Measurements from ENCODE around the gene STRIP2. TPM values are rescaled to one million over a fixed set of nuclear protein-coding genes. Genes with fewer than 3 reads are reported as not detected.

The STRIP2 gene
- total and polyA plus RNA-seq, 2 of the 13 experiments (the other 11 are each of a cell fraction or from before 2014, with no cell fraction given), result 3.9 to 8.2 TPM

DNA sequence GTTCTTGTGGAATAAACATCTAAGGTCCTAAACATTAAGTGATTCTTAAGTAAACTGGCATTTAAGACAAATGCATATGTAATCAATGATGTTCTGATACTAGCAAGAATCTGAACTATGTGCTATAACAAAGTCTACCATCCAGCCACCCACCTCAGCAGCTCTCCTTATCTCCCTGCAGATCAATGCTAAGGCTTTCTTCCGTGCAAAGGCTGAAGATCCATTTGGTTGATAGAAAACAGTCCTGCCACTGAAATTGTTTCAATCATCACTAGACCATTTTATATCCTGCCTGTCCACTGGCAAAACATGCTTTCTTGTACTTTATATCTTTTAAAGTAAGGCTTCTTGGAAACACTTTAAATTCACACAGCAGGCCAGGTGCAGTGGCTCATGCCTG is 61.8 kb downstream of the STRIP2 start:
- no TSS peak for BruUV-seq (replicated peaks)
- FAIRE-seq (no peak), ATAC-seq (no peak), DNase-seq (ENCODE audit: low spot score) (no peak)
- no peak overlapping the region for H3K4me3 ChIP-seq (replicated peaks in 1 of 3; ENCODE audit: insufficient read depth in 1 of 3, low read depth in 2 of 3, low read length in 3 of 3)
- intact Hi-C loops (cut with micrococcal nuclease; ENCODE audit: unreplicated experiment), result no loop called here
- peaks cover 25% of the 10 kb centered on the region for H3K4me1 ChIP-seq (ENCODE audit: insufficient read depth, low read length)
- H3K79me2 ChIP-seq (ENCODE audit: insufficient read depth, low read length), result no peaks in the 10 kb centered on the region
- CTCF ChIA-PET (ENCODE audit: low intra/inter-chr PET ratio, low total read pairs), result no interaction called here
- H3K9me3 ChIP-seq (ENCODE audit: low read length), result no peaks in the 10 kb centered on the region
- POLR2A ChIA-PET, result no interaction called here
- no peak overlapping the region for H3K4me2 ChIP-seq (ENCODE audit: low read depth, low read length)
- no peak overlapping the region for H3K9ac ChIP-seq (ENCODE audit: insufficient read depth, low read depth, low read length)
- TF ChIP-seq REPIN1 (CRISPR knock-in tag; IDR thresholded peaks at IDR 0.05; ENCODE audit: borderline replicate concordance, low read depth), result no peak
- TF ChIP-seq NFATC3 (CRISPR knock-in tag; IDR thresholded peaks at IDR 0.05), result no peak
- TF ChIP-seq KLF12 (CRISPR knock-in tag; IDR thresholded peaks at IDR 0.05; ENCODE audit: borderline replicate concordance), result no peak
- TF ChIP-seq MED1 (CRISPR knock-in tag; IDR thresholded peaks at IDR 0.05), result no peak
- no peak for TF ChIP-seq ZNF530 (CRISPR knock-in tag; IDR thresholded peaks at IDR 0.05; ENCODE audit: low read depth)
- H3K27me3 ChIP-seq (ENCODE audit: control insufficient read depth in 1 of 2, insufficient read depth in 2 of 2, low read length in 2 of 2), result peaks cover 0 to 4% of the 10 kb centered on the region in 2 experiments; a peak in 2 of 5 replicates
- in situ Hi-C loops (cut with HindIII; ENCODE audit: extremely low pct_ligation_motif_present, low pct_unique_long_range_greater_than_20kb), result no loop called here
- H3K27ac ChIP-seq (ENCODE audit: extremely low read length, insufficient read depth, low read length), result no peak overlapping the region
- no peaks in the 10 kb centered on the region for H3K36me3 ChIP-seq (replicated peaks in 1 of 2; ENCODE audit: control insufficient read depth in 1 of 2, insufficient read depth in 2 of 2, low read length in 2 of 2)
- WGBS (ENCODE audit: low lambda C conversion rate), result 8% methylated on average over 1 of the region's 1 CpG
- H2AFZ ChIP-seq (ENCODE audit: low read length), result no peak overlapping the region
- no peaks in the 10 kb centered on the region for H4K20me1 ChIP-seq (ENCODE audit: insufficient read depth, low read length)

DNA sequence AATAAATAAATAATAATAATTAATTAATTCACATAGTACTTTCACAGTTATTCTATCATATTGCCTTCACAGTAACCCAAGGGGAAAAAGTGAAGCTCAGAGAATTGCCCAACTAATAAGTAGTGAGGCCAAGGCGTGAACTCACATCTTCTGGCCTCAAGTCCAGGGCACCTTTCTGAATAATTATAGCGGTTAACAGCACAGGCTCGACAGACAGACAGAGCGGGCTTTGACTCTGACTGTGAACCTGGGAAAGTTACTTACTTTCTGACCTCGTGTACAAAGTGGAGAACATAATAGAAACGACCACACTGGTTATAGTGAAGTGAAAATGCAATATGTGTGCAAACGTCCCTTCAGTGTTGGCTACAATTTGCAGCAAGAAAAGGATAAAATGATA is 62.4 kb downstream of the STRIP2 start:
- in situ Hi-C loops (cut with HindIII; ENCODE audit: extremely low pct_ligation_motif_present, low pct_unique_long_range_greater_than_20kb) (no loop called here), intact Hi-C loops (cut with micrococcal nuclease; ENCODE audit: unreplicated experiment) (no loop called here)
- WGBS (ENCODE audit: low lambda C conversion rate), result 35% methylated on average over 7 of the region's 7 CpGs
- ATAC-seq, result no peak
- Histone ChIP-seq H4K20me1 (ENCODE audit: insufficient read depth, low read length) (no peaks in the 10 kb centered on the region), H3K4me2 (ENCODE audit: low read depth, low read length) (no peak overlapping the region), H3K9ac (ENCODE audit: insufficient read depth, low read depth, low read length) (no peak overlapping the region), H3K27me3 (ENCODE audit: control insufficient read depth in 1 of 2, insufficient read depth in 2 of 2, low read length in 2 of 2) (peaks cover 0 to 7% of the 10 kb centered on the region in 2 experiments; a peak in 2 of 5 replicates), H3K79me2 (ENCODE audit: insufficient read depth, low read length) (no peaks in the 10 kb centered on the region), H3K27ac (ENCODE audit: extremely low read length, insufficient read depth, low read length) (no peak overlapping the region), H3K4me3 (replicated peaks in 1 of 3; ENCODE audit: insufficient read depth in 1 of 3, low read depth in 2 of 3, low read length in 3 of 3) (no peak overlapping the region), H3K4me1 (ENCODE audit: insufficient read depth, low read length) (peaks cover 29% of the 10 kb centered on the region), H3K9me3 (ENCODE audit: low read length) (no peaks in the 10 kb centered on the region), H2AFZ (ENCODE audit: low read length) (no peak overlapping the region), H3K36me3 (replicated peaks in 1 of 2; ENCODE audit: control insufficient read depth in 1 of 2, insufficient read depth in 2 of 2, low read length in 2 of 2) (no peaks in the 10 kb centered on the region)
- ChIA-PET CTCF (ENCODE audit: low intra/inter-chr PET ratio, low total read pairs) (no interaction called here), POLR2A (no interaction called here)
- FAIRE-seq, result no peak
- no TSS peak for BruUV-seq (replicated peaks)
- no peak for DNase-seq (ENCODE audit: low spot score)
- TF ChIP-seq CREB1 (IDR thresholded peaks at IDR 0.05), result no peak
- no peak for TF ChIP-seq CREB1 (CRISPR knock-in tag; IDR thresholded peaks at IDR 0.05)
- no peak for TF ChIP-seq ZKSCAN8 (CRISPR knock-in tag; IDR thresholded peaks at IDR 0.05; ENCODE audit: borderline replicate concordance)
- no peak for TF ChIP-seq GATA4 (IDR thresholded peaks at IDR 0.05; ENCODE audit: borderline replicate concordance, low read depth)
- no peak for TF ChIP-seq SP1 (IDR thresholded peaks at IDR 0.05)
- no peak for TF ChIP-seq SP1 (CRISPR knock-in tag; IDR thresholded peaks at IDR 0.05)
- no peak for TF ChIP-seq DNMT1 (CRISPR knock-in tag; IDR thresholded peaks at IDR 0.05)
- no peak for TF ChIP-seq ZSCAN25 (CRISPR knock-in tag; IDR thresholded peaks at IDR 0.05)
- no peak for TF ChIP-seq CBX5 (CRISPR knock-in tag; IDR thresholded peaks at IDR 0.05; ENCODE audit: borderline replicate concordance)
- TF ChIP-seq, protein P1, sequence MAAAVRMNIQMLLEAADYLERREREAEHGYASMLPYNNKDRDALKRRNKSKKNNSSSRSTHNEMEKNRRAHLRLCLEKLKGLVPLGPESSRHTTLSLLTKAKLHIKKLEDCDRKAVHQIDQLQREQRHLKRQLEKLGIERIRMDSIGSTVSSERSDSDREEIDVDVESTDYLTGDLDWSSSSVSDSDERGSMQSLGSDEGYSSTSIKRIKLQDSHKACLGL (CRISPR knock-in tag; IDR thresholded peaks at IDR 0.05), result no peak
- no peak for TF ChIP-seq TARDBP (CRISPR knock-in tag; IDR thresholded peaks at IDR 0.05)
- TF ChIP-seq ZNF441 (CRISPR knock-in tag; IDR thresholded peaks at IDR 0.05; ENCODE audit: borderline replicate concordance), result no peak
- no peak for TF ChIP-seq ZNF143 (CRISPR knock-in tag; IDR thresholded peaks at IDR 0.05)
- no peak for TF ChIP-seq ZNF724P (CRISPR knock-in tag; IDR thresholded peaks at IDR 0.05; ENCODE audit: borderline replicate concordance)
- TF ChIP-seq ARID2 (CRISPR knock-in tag; IDR thresholded peaks at IDR 0.05; ENCODE audit: borderline replicate concordance), result no peak
- TF ChIP-seq, protein P2, sequence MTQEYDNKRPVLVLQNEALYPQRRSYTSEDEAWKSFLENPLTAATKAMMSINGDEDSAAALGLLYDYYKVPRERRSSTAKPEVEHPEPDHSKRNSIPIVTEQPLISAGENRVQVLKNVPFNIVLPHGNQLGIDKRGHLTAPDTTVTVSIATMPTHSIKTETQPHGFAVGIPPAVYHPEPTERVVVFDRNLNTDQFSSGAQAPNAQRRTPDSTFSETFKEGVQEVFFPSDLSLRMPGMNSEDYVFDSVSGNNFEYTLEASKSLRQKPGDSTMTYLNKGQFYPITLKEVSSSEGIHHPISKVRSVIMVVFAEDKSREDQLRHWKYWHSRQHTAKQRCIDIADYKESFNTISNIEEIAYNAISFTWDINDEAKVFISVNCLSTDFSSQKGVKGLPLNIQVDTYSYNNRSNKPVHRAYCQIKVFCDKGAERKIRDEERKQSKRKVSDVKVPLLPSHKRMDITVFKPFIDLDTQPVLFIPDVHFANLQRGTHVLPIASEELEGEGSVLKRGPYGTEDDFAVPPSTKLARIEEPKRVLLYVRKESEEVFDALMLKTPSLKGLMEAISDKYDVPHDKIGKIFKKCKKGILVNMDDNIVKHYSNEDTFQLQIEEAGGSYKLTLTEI (CRISPR knock-in tag; conservative IDR thresholded peaks at IDR 0.05), result no peak
- TF ChIP-seq ZBTB7B (CRISPR knock-in tag; IDR thresholded peaks at IDR 0.05), result no peak
